AG10803 (cell line): ENCODE data around the gene ZNF554.

ENCODE experiments used
- DNase-seq: peaks from one replicate; pipeline ENCODE4 v3.0.0; 2010; ENCODE audit warnings: low read depth
- H3K4me3 ChIP-seq: 2 replicates; pipeline ENCODE4 v1.5.1; 2011; ENCODE audit warnings: mild to moderate bottlenecking, low read length, control low read depth
- TF ChIP-seq, protein P1 (sequence below): conservative IDR thresholded peaks from 2 replicates; pipeline ENCODE4 v1.5.1; 2011; ENCODE audit warnings: mild to moderate bottlenecking, low read length, control low read depth, inconsistent platforms

The ZNF554 gene

DNA sequence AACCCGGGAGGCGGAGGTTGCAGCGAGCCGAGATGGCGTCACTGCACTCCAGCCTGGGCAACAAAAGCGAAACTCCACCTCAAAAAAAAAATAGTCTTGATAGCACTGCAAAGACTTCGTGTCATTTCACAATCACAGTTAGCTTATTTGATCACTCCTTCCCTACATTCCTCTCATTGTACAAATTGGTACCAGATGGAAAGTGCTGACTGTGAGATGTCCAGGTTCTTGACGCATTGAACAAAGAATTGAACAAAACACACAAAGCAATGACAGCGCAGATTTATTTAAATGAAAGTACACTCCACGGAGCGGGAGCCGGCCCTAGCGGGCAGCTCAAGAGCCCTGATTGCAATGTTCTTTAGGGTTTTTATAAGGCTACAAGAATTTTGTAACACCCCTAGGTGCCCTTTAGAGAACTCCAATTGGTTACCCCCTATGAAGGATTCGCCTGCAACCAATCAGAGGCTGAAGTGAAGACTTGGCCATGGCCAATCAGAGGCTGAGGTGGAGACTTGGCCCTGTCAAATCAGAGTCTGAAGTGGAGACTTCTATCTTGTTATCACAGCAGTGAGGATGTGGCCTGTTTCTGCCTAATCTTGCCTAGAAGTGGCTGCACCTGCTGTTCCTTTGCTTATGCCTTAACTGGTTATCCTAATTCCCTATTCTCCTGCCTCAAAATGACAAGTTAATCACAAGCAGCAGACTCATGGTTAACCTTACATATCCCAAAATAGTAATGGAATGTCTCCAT lies 64.2 kb downstream of the ZNF554 start:
- DNase-seq = peak; percentile 67
- TF ChIP-seq, protein P1, sequence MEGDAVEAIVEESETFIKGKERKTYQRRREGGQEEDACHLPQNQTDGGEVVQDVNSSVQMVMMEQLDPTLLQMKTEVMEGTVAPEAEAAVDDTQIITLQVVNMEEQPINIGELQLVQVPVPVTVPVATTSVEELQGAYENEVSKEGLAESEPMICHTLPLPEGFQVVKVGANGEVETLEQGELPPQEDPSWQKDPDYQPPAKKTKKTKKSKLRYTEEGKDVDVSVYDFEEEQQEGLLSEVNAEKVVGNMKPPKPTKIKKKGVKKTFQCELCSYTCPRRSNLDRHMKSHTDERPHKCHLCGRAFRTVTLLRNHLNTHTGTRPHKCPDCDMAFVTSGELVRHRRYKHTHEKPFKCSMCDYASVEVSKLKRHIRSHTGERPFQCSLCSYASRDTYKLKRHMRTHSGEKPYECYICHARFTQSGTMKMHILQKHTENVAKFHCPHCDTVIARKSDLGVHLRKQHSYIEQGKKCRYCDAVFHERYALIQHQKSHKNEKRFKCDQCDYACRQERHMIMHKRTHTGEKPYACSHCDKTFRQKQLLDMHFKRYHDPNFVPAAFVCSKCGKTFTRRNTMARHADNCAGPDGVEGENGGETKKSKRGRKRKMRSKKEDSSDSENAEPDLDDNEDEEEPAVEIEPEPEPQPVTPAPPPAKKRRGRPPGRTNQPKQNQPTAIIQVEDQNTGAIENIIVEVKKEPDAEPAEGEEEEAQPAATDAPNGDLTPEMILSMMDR = no peak
- no peak overlapping the region for H3K4me3 ChIP-seq

DNA sequence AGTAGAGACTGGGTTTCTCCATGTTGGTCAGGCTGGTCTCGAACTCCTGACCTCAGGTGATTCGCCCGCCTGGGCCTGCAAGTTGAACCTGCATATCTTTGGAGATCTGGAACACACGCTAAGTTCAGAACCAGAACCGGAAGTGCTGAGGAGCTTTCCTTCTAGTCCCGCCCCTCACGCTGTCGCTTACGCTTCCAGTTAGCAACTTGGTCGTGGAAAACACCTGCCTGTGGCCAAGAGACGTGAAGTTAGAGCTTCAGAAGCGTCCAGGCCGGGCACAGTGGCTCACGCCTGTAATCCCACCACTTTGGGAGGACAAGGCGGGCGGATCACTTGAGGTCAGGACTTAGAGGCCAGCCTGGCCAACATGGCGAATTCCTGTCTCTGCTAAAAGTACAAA lies 66.1 kb downstream of the ZNF554 start:
- no peak for DNase-seq
- H3K4me3 ChIP-seq = no peak overlapping the region
- TF ChIP-seq, protein P1 = no peak
